GM21360 (cell line): ENCODE measurements around the gene ITGA1.

ENCODE experiments used
- ATAC-seq: cut with Tn5 transposase; IDR thresholded peaks from one replicate; pipeline ENCODE4 v1.9.1; 2021; ENCODE audit warnings: mild to moderate bottlenecking, moderate library complexity; ENCODE audit not compliant: unreplicated experiment

Gene ITGA1

GRCh38 chr5:52771343-52772039 is 16.2 kb upstream of the ITGA1 start:
- ATAC-seq = peak; percentile 94

GRCh38 chr5:52772668-52773067 is 15.0 kb upstream of the ITGA1 start:
- ATAC-seq = no peak

GRCh38 chr5:52773342-52773741 is 14.4 kb upstream of the ITGA1 start:
- ATAC-seq = no peak

GRCh38 chr5:52774005-52774410 is 13.7 kb upstream of the ITGA1 start:
- no peak for ATAC-seq

GRCh38 chr5:52776116-52776515 is 11.6 kb upstream of the ITGA1 start:
- no peak for ATAC-seq

- ATAC-seq = no peak
Observed at GRCh38 chr5:52777186-52777585, 10.5 kb upstream of the ITGA1 start.

- no peak for ATAC-seq
Observed at GRCh38 chr5:52778781-52779180, 8.9 kb upstream of the ITGA1 start.

GRCh38 chr5:52779213-52779612 is 8.5 kb upstream of the ITGA1 start:
- no peak for ATAC-seq

GRCh38 chr5:52783226-52783959 is 4.3 kb upstream of the ITGA1 start:
- ATAC-seq = no peak

- no peak for ATAC-seq
Observed at GRCh38 chr5:52784737-52785136, 3.0 kb upstream of the ITGA1 start.

GRCh38 chr5:52786391-52786790 is 1.3 kb upstream of the ITGA1 start:
- ATAC-seq = no peak

GRCh38 chr5:52786949-52787599 is 642 bp upstream of the ITGA1 start:
- ATAC-seq = peak; percentile 36

GRCh38 chr5:52788505-52788821 is 747 bp downstream of the ITGA1 start:
- ATAC-seq = no peak

- no peak for ATAC-seq
Observed at GRCh38 chr5:52789378-52789777, 1.7 kb downstream of the ITGA1 start.

GRCh38 chr5:52789851-52790250 is 2.1 kb downstream of the ITGA1 start:
- ATAC-seq = no peak

GRCh38 chr5:52791366-52791765 is 3.6 kb downstream of the ITGA1 start:
- no peak for ATAC-seq

GRCh38 chr5:52794519-52794918 is 6.8 kb downstream of the ITGA1 start:
- ATAC-seq = no peak

- no peak for ATAC-seq
Observed at GRCh38 chr5:52796031-52796430, 8.3 kb downstream of the ITGA1 start.

- no peak for ATAC-seq
Observed at GRCh38 chr5:52796516-52797103, 8.9 kb downstream of the ITGA1 start.

GRCh38 chr5:52798938-52799337 is 11.2 kb downstream of the ITGA1 start:
- ATAC-seq = no peak

- peak; percentile 19 for ATAC-seq
Observed at GRCh38 chr5:52799358-52799982, 11.8 kb downstream of the ITGA1 start.
